HEK293T (cell line): ENCODE measurements around the gene ANGPTL7.

ENCODE experiments used
- BHLHE40 ChIP-seq: fragments of 450-650 bp; IDR thresholded peaks from 2 replicates; pipeline ENCODE4 v1.6.1; 2016; ENCODE audit warnings: mild to moderate bottlenecking, moderate library complexity, borderline replicate concordance
- ELF4 ChIP-seq: fragments of 450-650 bp; IDR thresholded peaks from 2 replicates; pipeline ENCODE4 v1.6.1; 2017; ENCODE audit warnings: antibody characterized with exemption
- FOXA1 ChIP-seq: fragments of 450-650 bp; IDR thresholded peaks from 2 replicates; pipeline ENCODE4 v1.6.1; 2016; ENCODE audit warnings: mild to moderate bottlenecking
- FOXM1 ChIP-seq: fragments of 450-650 bp; IDR thresholded peaks from 2 replicates; pipeline ENCODE4 v1.6.1; 2017; ENCODE audit warnings: mild to moderate bottlenecking, borderline replicate concordance
- SP1 ChIP-seq: fragments of 450-650 bp; IDR thresholded peaks from 2 replicates; pipeline ENCODE4 v1.6.1; 2017
- SUZ12 ChIP-seq: fragments of 450-650 bp; IDR thresholded peaks from 2 replicates; pipeline ENCODE4 v1.6.1; 2016; ENCODE audit warnings: mild to moderate bottlenecking
- TF ChIP-seq, protein P1 (sequence below): fragments of 450-650 bp; IDR thresholded peaks from 2 replicates; pipeline ENCODE4 v1.6.1; 2016

GRCh38 chr1:11158720-11159321, 30.3 kb upstream of the ANGPTL7 start:
- TF ChIP-seq FOXA1, result no peak
- no peak for TF ChIP-seq BHLHE40
- no peak for TF ChIP-seq SUZ12
- TF ChIP-seq, protein P1, sequence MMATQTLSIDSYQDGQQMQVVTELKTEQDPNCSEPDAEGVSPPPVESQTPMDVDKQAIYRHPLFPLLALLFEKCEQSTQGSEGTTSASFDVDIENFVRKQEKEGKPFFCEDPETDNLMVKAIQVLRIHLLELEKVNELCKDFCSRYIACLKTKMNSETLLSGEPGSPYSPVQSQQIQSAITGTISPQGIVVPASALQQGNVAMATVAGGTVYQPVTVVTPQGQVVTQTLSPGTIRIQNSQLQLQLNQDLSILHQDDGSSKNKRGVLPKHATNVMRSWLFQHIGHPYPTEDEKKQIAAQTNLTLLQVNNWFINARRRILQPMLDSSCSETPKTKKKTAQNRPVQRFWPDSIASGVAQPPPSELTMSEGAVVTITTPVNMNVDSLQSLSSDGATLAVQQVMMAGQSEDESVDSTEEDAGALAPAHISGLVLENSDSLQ, result no peak
- no peak for TF ChIP-seq FOXM1
- no peak for TF ChIP-seq ELF4
- no peak for TF ChIP-seq SP1
